Fibroblast of villous mesenchyme (primary cell): ENCODE data around the gene VBP1. TPM values are rescaled to one million over a fixed set of nuclear protein-coding genes. Genes with fewer than 3 reads are reported as not detected.
A peak's percentile ranks its signal among the peaks of the same experiment; 100 is the strongest.

ENCODE experiments used
- DNase-seq: peaks from one replicate; pipeline ENCODE4 v3.0.0-alpha.2; 2010; ENCODE audit warnings: low read depth
- H3K4me3 ChIP-seq: 2 replicates; pipeline ENCODE4 v1.5.1; 2011; ENCODE audit warnings: low read depth, mild to moderate bottlenecking, low read length
- total RNA-seq: library from RNA; depleted of rRNA; stranded (reverse); fragments of >200 nt; gene quantifications from 2 replicates; pipeline ENCODE4 v1.2.3, GENCODE V29; 2012
- TF ChIP-seq, protein P1 (sequence below): IDR thresholded peaks from 2 replicates; pipeline ENCODE4 v1.5.1; 2012; ENCODE audit warnings: low read depth, mild to moderate bottlenecking, low read length; ENCODE audit not compliant: insufficient read depth

VBP1 gene
- total RNA-seq, 1 donor: 78.6 TPM

DNA sequence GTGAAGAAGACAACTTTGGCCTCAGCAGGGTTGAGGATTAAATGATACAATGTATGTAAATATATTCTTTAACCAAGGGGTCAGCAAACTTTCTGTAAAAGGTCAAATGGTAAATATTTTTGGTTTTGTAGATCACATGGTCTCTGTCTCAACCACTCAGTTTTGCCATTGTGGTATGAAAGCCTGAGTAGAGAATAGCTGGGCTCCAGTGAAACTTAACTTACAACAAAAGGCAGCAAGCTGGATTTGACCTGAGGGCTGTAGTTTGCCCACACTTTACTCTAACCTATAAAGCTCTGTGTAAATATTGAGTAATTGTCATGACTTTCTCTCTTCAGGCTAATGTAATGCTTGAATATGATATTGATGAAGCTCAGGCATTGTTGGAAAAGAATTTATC lies 19.6 kb downstream of the VBP1 start:
- H3K4me3 ChIP-seq: no peak overlapping the region
- TF ChIP-seq, protein P1, sequence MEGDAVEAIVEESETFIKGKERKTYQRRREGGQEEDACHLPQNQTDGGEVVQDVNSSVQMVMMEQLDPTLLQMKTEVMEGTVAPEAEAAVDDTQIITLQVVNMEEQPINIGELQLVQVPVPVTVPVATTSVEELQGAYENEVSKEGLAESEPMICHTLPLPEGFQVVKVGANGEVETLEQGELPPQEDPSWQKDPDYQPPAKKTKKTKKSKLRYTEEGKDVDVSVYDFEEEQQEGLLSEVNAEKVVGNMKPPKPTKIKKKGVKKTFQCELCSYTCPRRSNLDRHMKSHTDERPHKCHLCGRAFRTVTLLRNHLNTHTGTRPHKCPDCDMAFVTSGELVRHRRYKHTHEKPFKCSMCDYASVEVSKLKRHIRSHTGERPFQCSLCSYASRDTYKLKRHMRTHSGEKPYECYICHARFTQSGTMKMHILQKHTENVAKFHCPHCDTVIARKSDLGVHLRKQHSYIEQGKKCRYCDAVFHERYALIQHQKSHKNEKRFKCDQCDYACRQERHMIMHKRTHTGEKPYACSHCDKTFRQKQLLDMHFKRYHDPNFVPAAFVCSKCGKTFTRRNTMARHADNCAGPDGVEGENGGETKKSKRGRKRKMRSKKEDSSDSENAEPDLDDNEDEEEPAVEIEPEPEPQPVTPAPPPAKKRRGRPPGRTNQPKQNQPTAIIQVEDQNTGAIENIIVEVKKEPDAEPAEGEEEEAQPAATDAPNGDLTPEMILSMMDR: no peak
- DNase-seq: peak; percentile 15

DNA sequence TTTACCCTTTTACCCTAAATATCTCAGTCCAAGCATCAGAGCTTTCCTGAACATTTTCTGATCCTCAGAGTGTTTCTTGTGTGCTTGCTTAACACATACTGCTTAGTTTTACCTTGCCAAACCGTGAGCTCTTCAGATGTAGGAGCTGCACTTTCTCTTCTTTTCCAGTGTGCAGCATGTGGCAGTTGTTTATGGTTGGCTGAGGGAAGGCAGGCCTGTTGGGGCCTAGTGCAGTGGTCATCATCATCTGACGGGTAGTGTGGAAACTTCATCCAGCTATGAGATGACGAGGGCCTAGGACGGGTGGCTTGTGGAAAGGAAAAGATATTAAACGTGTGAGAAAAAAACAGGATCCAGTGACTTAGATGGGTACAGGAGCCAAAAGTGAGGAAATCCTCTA lies 21.5 kb downstream of the VBP1 start:
- no peak overlapping the region for H3K4me3 ChIP-seq
- no peak for DNase-seq
- TF ChIP-seq, protein P1: no peak

DNA sequence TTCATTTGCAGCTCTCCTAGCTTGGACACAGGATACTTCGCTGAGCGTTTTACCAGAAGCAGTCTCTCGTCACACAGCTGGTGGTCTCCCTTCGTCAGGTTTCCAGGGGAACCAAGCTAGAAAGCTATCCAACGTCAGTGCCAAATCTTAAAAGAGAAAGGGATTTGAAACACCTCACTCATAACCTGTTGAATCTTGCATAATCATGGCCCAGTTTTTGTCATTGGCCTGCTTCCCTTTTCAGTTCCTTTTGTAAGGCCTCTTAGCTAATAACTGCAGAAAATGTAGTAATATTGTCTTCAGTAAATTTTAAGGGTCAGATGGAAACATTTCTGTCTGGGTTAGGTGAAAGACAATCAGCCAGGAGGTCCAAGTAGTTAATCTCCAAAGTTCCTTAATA lies 26.0 kb downstream of the VBP1 start:
- DNase-seq: no peak
- TF ChIP-seq, protein P1: no peak
- no peak overlapping the region for H3K4me3 ChIP-seq

DNA sequence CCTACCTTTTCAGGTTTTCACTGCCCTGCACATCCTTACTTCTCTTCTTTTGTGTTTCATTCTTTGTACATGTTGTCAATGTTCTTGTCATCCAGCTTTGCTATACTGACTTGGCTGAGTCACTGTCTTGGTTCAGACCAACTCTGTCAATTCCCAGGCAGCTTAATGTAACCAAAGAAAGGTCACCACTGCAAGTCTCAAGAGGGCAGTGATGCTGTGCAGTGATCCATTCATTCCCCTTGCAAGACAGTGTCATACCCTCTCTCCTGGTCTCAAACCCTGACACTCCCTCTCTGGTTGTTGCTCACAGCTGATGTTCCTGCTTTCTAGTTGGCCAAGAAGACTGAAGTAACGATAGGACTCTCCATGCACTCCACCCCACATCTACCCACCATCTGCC lies 30.5 kb downstream of the VBP1 start:
- TF ChIP-seq, protein P1: no peak
- DNase-seq: no peak
- H3K4me3 ChIP-seq: no peak overlapping the region

DNA sequence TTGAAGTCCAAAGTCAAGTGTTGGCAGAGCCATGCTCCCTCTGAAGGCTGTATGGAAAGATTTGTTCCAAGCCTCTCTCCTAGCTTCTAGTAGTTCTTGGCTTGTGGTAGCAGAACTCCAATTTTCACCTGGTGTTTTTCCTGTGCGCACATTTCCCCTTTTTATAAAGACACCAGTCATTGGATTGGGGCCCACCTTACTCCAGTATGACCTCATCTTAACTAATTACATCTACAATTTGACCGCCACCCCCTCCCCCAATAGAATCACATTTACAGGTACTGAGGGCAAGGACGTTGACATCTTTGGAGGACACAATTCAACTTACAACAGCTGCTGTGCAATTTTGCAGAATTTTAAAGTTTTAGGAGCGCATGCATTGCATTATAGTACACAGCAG lies 31.2 kb downstream of the VBP1 start:
- no peak for DNase-seq
- TF ChIP-seq, protein P1: no peak
- no peak overlapping the region for H3K4me3 ChIP-seq

DNA sequence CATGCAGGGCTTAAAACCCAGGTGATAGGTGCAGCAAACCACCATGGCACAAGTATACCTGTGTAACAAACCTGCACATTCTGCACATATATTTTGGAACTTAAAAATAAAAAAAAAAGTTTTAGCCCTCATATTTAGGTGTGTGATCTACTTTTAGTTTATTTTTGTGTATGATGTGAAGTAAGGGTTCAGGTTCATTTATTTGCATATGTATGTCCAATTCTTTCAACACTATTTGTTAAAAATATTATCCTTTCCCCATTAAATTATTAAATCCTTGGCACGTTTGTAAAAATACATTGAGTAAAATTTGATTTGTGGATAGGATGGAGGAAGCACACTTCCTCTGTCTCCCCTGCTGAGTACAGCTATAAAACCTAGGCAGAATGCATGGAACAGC lies 35.1 kb downstream of the VBP1 start:
- DNase-seq: no peak
- H3K4me3 ChIP-seq: no peak overlapping the region
- TF ChIP-seq, protein P1: no peak

DNA sequence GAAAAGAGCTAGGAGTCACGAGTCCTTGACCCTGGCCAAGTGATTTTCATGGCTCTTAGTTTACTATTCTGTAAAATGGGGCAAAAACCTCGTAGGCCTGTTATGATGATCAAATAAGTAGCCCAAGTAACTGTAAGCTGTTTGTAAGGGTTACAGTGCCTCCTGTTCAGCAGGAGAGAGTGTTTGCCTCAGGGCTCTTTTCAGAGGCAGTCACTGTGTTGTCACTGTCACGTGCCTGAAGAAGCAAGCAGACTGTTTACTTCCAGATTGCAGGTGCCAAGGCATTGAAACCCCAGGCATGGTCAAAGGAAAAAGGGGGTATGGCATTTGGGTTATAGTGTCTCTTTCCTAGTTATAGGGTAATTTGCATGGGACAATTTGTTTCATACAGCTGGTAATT lies 43.5 kb downstream of the VBP1 start:
- TF ChIP-seq, protein P1: no peak
- H3K4me3 ChIP-seq: no peak overlapping the region
- no peak for DNase-seq
